Effector memory CD4-positive, alpha-beta T cell (primary cell): ENCODE results near the gene CCDC102B.
"Not testable (repeated sequence)": the region's sequence is repeated elsewhere in the genome, so short reads cannot be mapped to it uniquely, and the experiment has no call there.

Experiments used
- DNase-seq, 3 donors: peaks; one replicate each; pipeline ENCODE4 v3.0.0-alpha.2; 2020
- H3K27ac ChIP-seq: 2 replicates; pipeline ENCODE4 v1.7.0; 2013; ENCODE audit warnings: mild to moderate bottlenecking, low read length, moderate library complexity; ENCODE audit not compliant: insufficient read depth, poor library complexity, severe bottlenecking
- H3K27me3 ChIP-seq: replicated peaks from 2 replicates; pipeline ENCODE4 v1.7.0; 2013; ENCODE audit warnings: mild to moderate bottlenecking, low read length; ENCODE audit not compliant: insufficient read depth, control insufficient read depth, poor library complexity, severe bottlenecking
- H3K36me3 ChIP-seq: 2 replicates; pipeline ENCODE4 v1.7.0; 2013; ENCODE audit warnings: mild to moderate bottlenecking, low read length, moderate library complexity; ENCODE audit not compliant: control insufficient read depth, insufficient read depth
- H3K4me1 ChIP-seq: 2 replicates; pipeline ENCODE4 v1.7.0; 2013; ENCODE audit warnings: low read length, mild to moderate bottlenecking; ENCODE audit not compliant: control insufficient read depth, insufficient read depth, poor library complexity, severe bottlenecking
- H3K4me3 ChIP-seq: 2 replicates; pipeline ENCODE4 v1.7.0; 2013; ENCODE audit warnings: low read length, low read depth, mild to moderate bottlenecking; ENCODE audit not compliant: insufficient read depth, poor library complexity, severe bottlenecking
- H3K9me3 ChIP-seq: 2 replicates; pipeline ENCODE4 v1.7.0; 2013; ENCODE audit warnings: mild to moderate bottlenecking, low read length, moderate library complexity; ENCODE audit not compliant: control insufficient read depth

CCDC102B gene

DNA sequence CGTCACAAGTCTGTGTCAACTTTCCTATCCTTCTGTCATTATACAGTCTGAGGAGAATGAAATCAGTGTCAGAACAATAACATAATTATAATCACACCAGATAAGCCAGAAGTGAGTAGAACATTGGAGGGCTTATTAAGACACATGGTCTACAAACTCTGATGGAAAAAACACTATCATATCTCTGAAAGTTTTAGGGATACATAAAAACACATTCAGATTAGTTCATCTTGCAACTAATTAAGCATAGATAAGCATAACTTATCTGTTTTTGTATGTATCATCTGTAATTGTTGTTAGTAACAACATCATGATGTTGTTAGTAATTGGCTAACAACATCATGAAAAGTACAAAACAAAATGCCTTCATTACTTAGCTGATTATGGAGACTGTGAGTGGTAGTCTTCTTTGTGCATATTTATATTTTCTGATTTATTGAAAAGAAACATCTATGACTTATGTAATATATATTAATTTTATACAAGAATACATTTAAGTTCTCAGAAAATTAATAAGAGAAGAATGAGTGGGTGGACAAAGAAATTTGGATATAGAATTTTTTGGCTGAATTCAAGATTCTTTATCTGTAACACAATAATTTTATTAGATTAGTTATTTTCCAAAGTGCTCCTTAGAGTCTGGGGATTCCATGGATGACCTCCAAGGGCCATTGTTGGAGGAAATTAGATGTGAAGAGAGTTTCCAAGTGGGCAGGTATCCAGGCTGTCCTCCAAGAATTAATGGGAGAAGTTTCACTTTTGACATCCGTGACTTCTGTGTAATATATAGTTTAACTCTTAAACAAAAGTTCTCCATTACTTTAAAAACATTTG is 16.9 kb upstream of the CCDC102B start:
- no peaks in the 10 kb centered on the region for H3K9me3 ChIP-seq
- DNase-seq = no peak
- no peak overlapping the region for H3K27ac ChIP-seq
- H3K4me3 ChIP-seq = no peak overlapping the region
- H3K27me3 ChIP-seq = no peaks in the 10 kb centered on the region
- no peaks in the 10 kb centered on the region for H3K4me1 ChIP-seq
- H3K36me3 ChIP-seq = no peaks in the 10 kb centered on the region

DNA sequence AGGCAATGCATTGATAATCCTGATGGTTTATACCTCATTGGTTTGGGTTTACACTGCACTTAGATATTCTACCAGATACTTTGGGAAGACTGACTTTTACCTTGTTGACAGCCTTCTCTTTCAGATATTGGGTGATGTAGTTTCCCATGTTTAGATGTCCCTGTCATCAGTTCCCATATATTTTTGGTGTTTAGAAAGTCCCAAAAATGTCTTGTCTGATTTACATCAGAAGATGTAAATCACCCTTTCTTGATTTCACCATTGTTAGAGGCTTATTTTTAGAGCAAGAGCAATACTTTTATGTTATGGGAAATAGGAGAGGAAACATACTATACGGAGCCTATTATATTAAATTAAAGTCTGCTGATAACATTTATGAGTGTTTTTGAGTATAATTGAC is 14.4 kb upstream of the CCDC102B start:
- Histone ChIP-seq H3K36me3 (no peaks in the 10 kb centered on the region), H3K27ac (no peak overlapping the region), H3K4me1 (no peaks in the 10 kb centered on the region), H3K9me3 (no peaks in the 10 kb centered on the region), H3K4me3 (no peak overlapping the region), H3K27me3 (no peaks in the 10 kb centered on the region)
- DNase-seq = no peak

DNA sequence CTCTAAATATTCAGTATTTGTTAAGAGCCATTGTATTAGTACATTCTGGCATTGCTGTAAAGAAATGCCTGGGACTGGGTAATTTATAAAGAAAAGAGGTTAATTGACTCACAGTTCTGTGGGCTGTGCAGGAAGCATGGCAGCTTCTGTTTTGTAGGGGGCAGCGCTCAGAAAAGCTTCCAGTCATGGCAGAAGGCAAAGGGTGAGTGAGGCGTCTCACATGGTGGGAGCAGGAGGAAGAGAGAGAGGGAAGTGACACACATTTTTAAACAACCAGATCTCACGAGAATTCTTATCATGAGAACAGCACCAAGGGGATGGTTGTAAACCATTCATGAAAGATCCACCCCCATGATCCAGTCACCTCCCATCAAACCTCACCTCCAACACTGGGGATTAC is 13.8 kb upstream of the CCDC102B start:
- H3K4me1 ChIP-seq = no peaks in the 10 kb centered on the region
- no peak overlapping the region for H3K4me3 ChIP-seq
- no peak for DNase-seq
- no peaks in the 10 kb centered on the region for H3K36me3 ChIP-seq
- no peaks in the 10 kb centered on the region for H3K9me3 ChIP-seq
- H3K27ac ChIP-seq = no peak overlapping the region
- H3K27me3 ChIP-seq = no peaks in the 10 kb centered on the region

DNA sequence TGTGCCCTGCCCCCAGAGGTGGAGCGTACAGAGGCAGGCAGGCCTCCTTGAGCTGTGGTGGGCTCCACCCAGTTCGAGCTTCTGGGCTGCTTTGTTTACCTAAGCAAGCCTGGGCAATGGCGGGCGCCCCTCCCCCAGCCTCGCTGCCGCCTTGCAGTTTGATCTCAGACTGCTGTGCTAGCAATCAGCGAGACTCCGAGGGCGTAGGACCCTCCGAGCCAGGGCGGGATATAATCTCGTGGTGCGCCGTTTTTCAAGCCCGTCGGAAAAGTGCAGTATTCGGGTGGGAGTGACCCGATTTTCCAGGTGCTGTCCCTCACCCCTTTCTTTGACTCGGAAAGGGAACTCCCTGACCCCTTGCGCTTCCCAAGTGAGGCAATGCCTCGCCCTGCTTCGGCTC is 7.6 kb upstream of the CCDC102B start:
- not testable (repeated sequence) for H3K27me3 ChIP-seq, H3K4me3 ChIP-seq, H3K27ac ChIP-seq, H3K4me1 ChIP-seq, H3K36me3 ChIP-seq, DNase-seq, H3K9me3 ChIP-seq

DNA sequence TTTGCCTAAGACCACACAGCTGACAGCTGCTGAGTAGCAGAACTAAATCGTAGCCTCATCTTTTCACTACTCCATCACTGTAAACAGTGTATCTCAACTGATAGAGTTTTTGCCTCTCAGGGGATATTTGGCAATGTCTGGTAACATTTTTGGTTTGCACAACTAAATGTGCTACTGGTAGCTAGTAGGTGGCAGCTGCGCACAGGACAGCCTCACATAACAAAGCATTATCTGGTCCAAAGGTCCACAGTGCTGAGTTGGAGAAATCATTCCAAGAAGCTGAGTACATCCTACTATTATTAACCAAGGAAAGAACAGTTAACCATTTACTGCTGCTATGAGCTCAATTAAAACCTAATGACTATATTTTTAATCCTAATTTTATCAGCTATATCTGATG is 6.1 kb upstream of the CCDC102B start:
- Histone ChIP-seq H3K4me1 (no peaks in the 10 kb centered on the region), H3K4me3 (no peak overlapping the region), H3K9me3 (no peaks in the 10 kb centered on the region), H3K27me3 (no peaks in the 10 kb centered on the region), H3K27ac (no peak overlapping the region), H3K36me3 (no peaks in the 10 kb centered on the region)
- no peak for DNase-seq

DNA sequence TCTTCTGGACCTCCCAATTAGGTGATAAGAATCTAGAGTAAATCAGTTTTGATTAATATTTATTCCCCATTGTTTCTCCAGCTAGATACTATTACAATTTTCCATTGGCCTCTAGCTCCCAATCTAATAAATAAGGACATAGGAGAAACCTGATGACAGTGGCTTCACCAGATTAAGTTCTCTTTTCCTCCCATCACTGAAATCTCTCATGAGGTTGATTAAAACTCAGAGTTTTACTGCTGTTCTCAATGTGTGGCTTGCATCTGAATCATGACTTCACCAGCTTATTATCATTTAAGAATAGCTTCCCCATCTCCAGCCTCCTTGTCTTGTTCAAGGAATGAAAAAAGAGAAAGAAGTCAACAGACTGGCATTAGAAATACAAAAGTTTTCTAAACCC is 3.9 kb upstream of the CCDC102B start:
- no peaks in the 10 kb centered on the region for H3K27me3 ChIP-seq
- no peaks in the 10 kb centered on the region for H3K36me3 ChIP-seq
- no peak overlapping the region for H3K27ac ChIP-seq
- no peak overlapping the region for H3K4me3 ChIP-seq
- no peak for DNase-seq
- H3K9me3 ChIP-seq = no peaks in the 10 kb centered on the region
- no peaks in the 10 kb centered on the region for H3K4me1 ChIP-seq

DNA sequence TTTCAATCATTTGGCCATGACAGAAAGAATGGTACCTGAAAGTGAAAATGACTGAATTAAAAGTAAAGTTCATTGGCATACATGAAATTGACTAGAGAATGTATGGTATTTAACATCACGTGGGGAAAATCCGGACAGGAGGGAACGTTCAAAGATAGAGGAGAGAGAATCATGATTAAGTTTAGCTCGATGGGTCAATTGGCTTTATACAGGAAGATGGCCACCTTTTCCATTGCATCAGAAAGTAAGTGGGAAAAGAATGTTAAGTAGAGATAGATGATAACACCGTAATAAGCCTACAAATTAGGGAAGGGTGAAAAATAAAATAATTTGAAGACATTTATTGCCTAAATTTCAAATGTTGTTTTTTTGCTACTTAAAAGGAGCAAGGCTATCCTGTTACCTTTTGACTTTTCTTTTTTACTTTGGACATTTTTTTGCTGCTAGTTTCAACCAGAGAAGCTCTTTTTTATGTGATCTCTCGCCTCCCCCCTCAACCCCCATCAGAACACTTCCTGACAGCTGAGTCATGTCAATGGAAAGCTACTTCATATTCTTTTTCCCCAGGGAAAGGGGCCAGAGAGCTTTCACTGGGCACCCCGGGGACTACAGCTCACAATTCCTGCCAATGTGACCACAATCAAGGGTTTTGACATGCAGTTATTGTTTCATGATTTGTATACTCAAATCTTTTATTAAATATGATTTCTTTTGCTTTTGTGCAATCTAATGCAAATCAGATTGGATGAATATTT is 767 bp upstream of the CCDC102B start:
- no peak for DNase-seq
- Histone ChIP-seq H3K27ac (no peak overlapping the region), H3K4me3 (no peak overlapping the region), H3K36me3 (no peaks in the 10 kb centered on the region), H3K4me1 (no peaks in the 10 kb centered on the region), H3K27me3 (no peaks in the 10 kb centered on the region), H3K9me3 (no peaks in the 10 kb centered on the region)

DNA sequence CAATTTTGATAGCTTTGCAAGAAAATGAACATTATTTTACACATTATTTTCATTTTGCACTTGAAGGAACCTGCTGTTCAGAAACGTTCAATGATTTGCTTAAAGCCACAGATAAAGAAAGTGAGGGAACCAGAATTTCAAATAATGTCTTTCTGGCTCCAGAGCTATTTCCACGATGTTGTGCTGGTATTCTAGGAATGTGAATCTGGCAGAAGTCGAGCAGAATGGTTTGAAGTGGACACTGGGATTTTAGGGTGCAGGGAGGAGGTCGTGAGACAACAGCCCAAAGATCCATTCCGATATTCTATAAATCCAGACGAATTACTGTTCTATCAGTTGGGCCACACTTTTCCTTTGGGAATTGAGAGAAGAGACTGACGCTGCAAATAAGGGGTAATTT is 2.2 kb downstream of the CCDC102B start:
- Histone ChIP-seq H3K27me3 (no peaks in the 10 kb centered on the region), H3K36me3 (no peaks in the 10 kb centered on the region), H3K9me3 (no peaks in the 10 kb centered on the region), H3K4me3 (no peak overlapping the region), H3K27ac (no peak overlapping the region), H3K4me1 (no peaks in the 10 kb centered on the region)
- DNase-seq = no peak

DNA sequence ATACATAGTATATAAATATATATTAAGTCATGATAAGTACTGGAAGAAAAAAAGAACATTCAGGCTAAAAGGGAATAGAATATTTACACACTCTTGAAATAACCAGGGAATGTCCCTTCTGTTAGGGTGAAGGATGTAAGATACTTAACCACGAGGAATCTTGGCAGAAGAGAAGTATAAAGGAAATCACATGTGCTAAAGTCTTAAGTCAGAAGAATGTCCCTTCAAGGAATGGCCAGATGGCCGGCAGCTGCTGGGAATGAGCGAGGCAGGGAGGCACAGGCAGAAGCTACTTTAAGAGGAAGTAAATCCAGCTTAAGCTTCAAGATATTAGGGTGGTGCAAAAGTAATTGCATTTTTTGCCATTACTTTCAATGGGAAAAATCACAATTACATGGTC is 5.5 kb downstream of the CCDC102B start:
- Histone ChIP-seq H3K4me1 (no peaks in the 10 kb centered on the region), H3K27me3 (no peaks in the 10 kb centered on the region), H3K4me3 (no peak overlapping the region), H3K27ac (no peak overlapping the region), H3K9me3 (no peaks in the 10 kb centered on the region), H3K36me3 (no peaks in the 10 kb centered on the region)
- no peak for DNase-seq

DNA sequence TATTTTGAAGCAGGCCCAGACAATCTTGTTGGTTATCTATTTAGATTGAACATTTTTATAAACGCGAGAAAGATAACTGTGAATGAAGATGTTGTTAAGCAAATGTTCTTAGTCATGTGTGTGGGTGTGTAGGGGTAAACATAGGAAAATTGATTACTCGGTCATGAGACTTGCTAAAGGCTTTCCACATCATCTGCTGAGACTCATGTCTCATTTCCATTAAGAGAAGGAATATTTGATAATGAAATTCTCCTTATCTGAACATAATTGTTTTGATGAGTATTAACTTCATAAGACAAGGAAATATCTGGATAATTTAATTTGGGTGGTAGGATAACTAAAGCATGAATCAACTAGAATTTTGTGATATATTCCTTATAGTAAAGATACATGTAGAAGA is 19.7 kb downstream of the CCDC102B start:
- no peaks in the 10 kb centered on the region for H3K27me3 ChIP-seq
- H3K4me3 ChIP-seq = no peak overlapping the region
- H3K4me1 ChIP-seq = no peaks in the 10 kb centered on the region
- H3K9me3 ChIP-seq = no peaks in the 10 kb centered on the region
- H3K36me3 ChIP-seq = no peaks in the 10 kb centered on the region
- DNase-seq = no peak
- no peak overlapping the region for H3K27ac ChIP-seq
